Muscle of back (tissue), 11 donors: ENCODE data around the gene RALY. TPM values are rescaled to one million over a fixed set of nuclear protein-coding genes. Genes with fewer than 3 reads are reported as not detected.
"Not testable (repeated sequence)": the region's sequence is repeated elsewhere in the genome, so short reads cannot be mapped to it uniquely, and the experiment has no call there.

ENCODE experiments used
- DNase-seq, 3 donors: peaks; one replicate each; pipeline versions ENCODE4 v3.0.0 to v3.0.0-alpha.2; 2013
- polyA plus RNA-seq, 10 donors: library from polyadenylated mRNA; unstranded; fragments of 120-200 nt; gene quantifications; one replicate each; pipeline ENCODE4 v1.2.1, GENCODE V29; 2013; ENCODE audit not compliant: insufficient read length in 10 of 10

RALY gene
- polyA plus RNA-seq, 10 donors: 99.9 to 155 (median 127) TPM

- DNase-seq: not testable (repeated sequence)
Observed at GRCh38 chr20:34132491-34132890, 138.8 kb downstream of the RALY start.

GRCh38 chr20:34132943-34133342, 139.2 kb downstream of the RALY start:
- DNase-seq: not testable (repeated sequence)

GRCh38 chr20:34133365-34133860, 139.7 kb downstream of the RALY start:
- DNase-seq: not testable (repeated sequence)

Other genes with a start within 250 kb of the RALY start
- 10 to 100 TPM; 60.4 to 75.0 (median 66.7) TPM for gene CHMP4B, start 182.6 kb upstream of the RALY start, polyA plus RNA-seq
- gene EIF2S2, start 118.3 kb downstream of the RALY start, polyA plus RNA-seq: 10 to 100 TPM; 40.8 to 49.8 (median 46.0) TPM
- gene ASIP, start 247.5 kb downstream of the RALY start, polyA plus RNA-seq: 1 to 10 TPM in 2 of 10 donors, under 1 TPM in 6, not detected in 2; 0.22 to 4.9 (median 0.50) TPM